ENCODE measurements around the gene STC2. TPM values are rescaled to one million over a fixed set of nuclear protein-coding genes. Genes with fewer than 3 reads are reported as not detected.

The STC2 gene
- total and polyA plus RNA-seq, 7 donors, result 3.3 to 40.7 (median 13.7) TPM; not detected in 2

- Histone ChIP-seq H3K4me3 (no peak overlapping the region), H3K36me3 (no peaks in the 10 kb centered on the region), H3K9me3 (no peaks in the 10 kb centered on the region), H3K27me3 (no peaks in the 10 kb centered on the region), H3K4me1 (peaks cover 0 to 22% (median 19%) of the 10 kb centered on the region in 4 donors), H3K27ac (no peak overlapping the region)
- no peak for DNase-seq
- 73 to 80% methylated on average over 3 of the region's 3 CpGs for WGBS, 2 donors
- intact Hi-C loops (cut with DNase I), result no loop called here
- no peak for TF ChIP-seq EP300 (IDR thresholded peaks at IDR 0.05)
- TF ChIP-seq, protein P1, sequence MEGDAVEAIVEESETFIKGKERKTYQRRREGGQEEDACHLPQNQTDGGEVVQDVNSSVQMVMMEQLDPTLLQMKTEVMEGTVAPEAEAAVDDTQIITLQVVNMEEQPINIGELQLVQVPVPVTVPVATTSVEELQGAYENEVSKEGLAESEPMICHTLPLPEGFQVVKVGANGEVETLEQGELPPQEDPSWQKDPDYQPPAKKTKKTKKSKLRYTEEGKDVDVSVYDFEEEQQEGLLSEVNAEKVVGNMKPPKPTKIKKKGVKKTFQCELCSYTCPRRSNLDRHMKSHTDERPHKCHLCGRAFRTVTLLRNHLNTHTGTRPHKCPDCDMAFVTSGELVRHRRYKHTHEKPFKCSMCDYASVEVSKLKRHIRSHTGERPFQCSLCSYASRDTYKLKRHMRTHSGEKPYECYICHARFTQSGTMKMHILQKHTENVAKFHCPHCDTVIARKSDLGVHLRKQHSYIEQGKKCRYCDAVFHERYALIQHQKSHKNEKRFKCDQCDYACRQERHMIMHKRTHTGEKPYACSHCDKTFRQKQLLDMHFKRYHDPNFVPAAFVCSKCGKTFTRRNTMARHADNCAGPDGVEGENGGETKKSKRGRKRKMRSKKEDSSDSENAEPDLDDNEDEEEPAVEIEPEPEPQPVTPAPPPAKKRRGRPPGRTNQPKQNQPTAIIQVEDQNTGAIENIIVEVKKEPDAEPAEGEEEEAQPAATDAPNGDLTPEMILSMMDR (IDR thresholded peaks at IDR 0.05), result no peak
- no peak for TF ChIP-seq POLR2A (IDR thresholded peaks at IDR 0.05)
- no peak for TF ChIP-seq POLR2AphosphoS5 (IDR thresholded peaks at IDR 0.05)
Observed at GRCh38 chr5:173306695-173307094, 21.5 kb downstream of the STC2 start.

DNA sequence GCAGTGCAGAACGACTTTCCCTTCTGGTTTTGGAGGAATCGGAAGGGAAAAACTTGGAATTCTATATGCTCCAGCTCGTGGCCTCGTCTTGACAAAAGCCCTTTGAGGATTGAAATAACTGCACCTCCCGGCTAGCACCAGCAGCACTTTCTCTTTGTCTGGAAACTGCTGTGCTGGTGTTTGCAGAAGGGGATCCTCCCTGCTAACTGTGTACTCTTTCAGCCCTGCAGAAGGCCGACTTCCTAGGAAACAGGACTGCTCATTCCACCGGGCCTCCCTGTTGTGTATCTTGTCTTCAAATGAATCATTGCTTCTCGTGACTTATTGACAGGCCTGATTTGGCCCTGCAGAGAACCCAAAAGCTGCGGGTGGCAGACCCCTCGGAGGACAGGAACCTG, 23.6 kb downstream of the STC2 start:
- Histone ChIP-seq H3K4me3 (no peak overlapping the region), H3K4me1 (peaks cover 0 to 1% (median 0%) of the 10 kb centered on the region in 4 donors), H3K27me3 (no peaks in the 10 kb centered on the region), H3K9me3 (no peaks in the 10 kb centered on the region), H3K36me3 (no peaks in the 10 kb centered on the region), H3K27ac (no peak overlapping the region)
- intact Hi-C loops (cut with DNase I), result no loop called here
- TF ChIP-seq EP300 (IDR thresholded peaks at IDR 0.05) (no peak), POLR2AphosphoS5 (IDR thresholded peaks at IDR 0.05) (no peak), POLR2A (IDR thresholded peaks at IDR 0.05) (no peak)
- TF ChIP-seq, protein P1 (IDR thresholded peaks at IDR 0.05), result no peak
- WGBS, 2 donors, result 35 to 65% methylated on average over 10 of the region's 10 CpGs
- no peak for DNase-seq

GRCh38 chr5:173303878-173304590, 24.2 kb downstream of the STC2 start:
- TF ChIP-seq POLR2A (IDR thresholded peaks at IDR 0.05), result no peak
- TF ChIP-seq EP300 (IDR thresholded peaks at IDR 0.05), result no peak
- TF ChIP-seq POLR2AphosphoS5 (IDR thresholded peaks at IDR 0.05), result no peak
- TF ChIP-seq, protein P1 (IDR thresholded peaks at IDR 0.05), result no peak
- intact Hi-C loops (cut with DNase I), result no loop called here
- no peaks in the 10 kb centered on the region for H3K27me3 ChIP-seq
- no peak for DNase-seq
- H3K9me3 ChIP-seq, result no peaks in the 10 kb centered on the region
- H3K27ac ChIP-seq, result no peak overlapping the region
- 57 to 65% methylated on average over 13 of the region's 13 CpGs for WGBS, 2 donors
- H3K36me3 ChIP-seq, result no peaks in the 10 kb centered on the region
- H3K4me3 ChIP-seq, result no peak overlapping the region
- no peaks in the 10 kb centered on the region for H3K4me1 ChIP-seq

GRCh38 chr5:173302546-173303155, 25.6 kb downstream of the STC2 start:
- intact Hi-C loops (cut with DNase I), result no loop called here
- no peaks in the 10 kb centered on the region for H3K27me3 ChIP-seq
- no peak overlapping the region for H3K4me3 ChIP-seq
- no peaks in the 10 kb centered on the region for H3K9me3 ChIP-seq
- DNase-seq, result no peak
- TF ChIP-seq POLR2AphosphoS5 (IDR thresholded peaks at IDR 0.05) (no peak), EP300 (IDR thresholded peaks at IDR 0.05) (no peak), POLR2A (IDR thresholded peaks at IDR 0.05) (no peak)
- TF ChIP-seq, protein P1 (IDR thresholded peaks at IDR 0.05), result no peak
- 59 to 66% methylated on average over 6 of the region's 6 CpGs for WGBS, 2 donors
- no peaks in the 10 kb centered on the region for H3K4me1 ChIP-seq
- no peaks in the 10 kb centered on the region for H3K36me3 ChIP-seq
- H3K27ac ChIP-seq, result no peak overlapping the region

All from sigmoid colon (tissue), 7 donors.